Adrenal gland (tissue), 5 donors: Measurements from ENCODE around the gene CISTR.

Experiments
- POLR2A ChIP-seq, 2 donors: fragments of 450-650 bp; IDR thresholded peaks; one replicate each; pipeline ENCODE4 v1.6.1; 2017; ENCODE audit warnings: antibody characterized with exemption in 2 of 2, mild to moderate bottlenecking in 2 of 2, moderate library complexity in 1 of 2
- TF ChIP-seq, protein P1 (sequence below), 6 experiments: fragments of 450-650 bp in 4 of 6; fragments of 200-600 bp in 2 of 6; sonication (generic) in 1 of 6; IDR thresholded peaks; 1 replicate in 5 of 6; 2 replicates in 1 of 6; pipeline versions ENCODE4 v1.5.1 to v1.8.0; 2016 to 2021; ENCODE audit warnings: antibody characterized with exemption in 6 of 6, mild to moderate bottlenecking in 2 of 6, moderate library complexity in 1 of 6
- donor health status: DM: no; HTN: no; CAD: no.

DNA sequence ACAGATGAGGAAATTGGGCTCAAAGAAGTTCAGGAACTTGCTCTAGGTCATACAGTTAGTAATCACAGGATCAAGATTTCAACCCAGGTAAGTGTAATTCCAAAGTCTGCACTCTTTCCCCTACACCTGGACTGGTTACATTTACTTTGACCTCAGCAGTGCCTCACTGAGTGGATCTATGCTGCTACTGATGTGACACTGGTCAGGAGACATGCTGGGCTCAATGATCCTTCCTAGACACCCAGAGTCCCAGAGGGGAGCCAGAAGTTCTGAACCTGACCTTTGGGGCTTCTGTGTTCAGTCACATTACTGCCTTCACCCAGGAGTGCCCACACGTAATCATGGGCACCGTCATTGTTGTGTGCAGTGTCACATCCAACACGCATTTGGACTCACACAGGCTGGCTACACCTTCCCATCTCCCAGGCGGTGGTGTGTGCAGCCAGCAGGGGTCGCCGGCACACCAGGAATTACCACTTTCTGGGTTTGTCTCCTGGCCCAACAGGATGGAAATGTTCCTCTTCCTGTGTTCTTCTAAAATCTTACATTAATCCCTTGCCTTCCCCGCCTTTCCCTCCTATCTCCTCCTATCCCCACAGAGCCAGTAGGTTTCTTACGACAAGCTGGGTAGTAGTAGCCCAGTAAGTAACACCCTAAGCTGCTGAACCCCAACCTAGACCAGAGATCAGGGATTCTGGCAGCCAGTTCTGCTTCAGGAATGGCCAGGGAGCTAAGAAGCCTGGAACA is 50.1 kb downstream of the CISTR start:
- no peak for TF ChIP-seq POLR2A (IDR thresholded peaks at IDR 0.05)
- TF ChIP-seq, protein P1, sequence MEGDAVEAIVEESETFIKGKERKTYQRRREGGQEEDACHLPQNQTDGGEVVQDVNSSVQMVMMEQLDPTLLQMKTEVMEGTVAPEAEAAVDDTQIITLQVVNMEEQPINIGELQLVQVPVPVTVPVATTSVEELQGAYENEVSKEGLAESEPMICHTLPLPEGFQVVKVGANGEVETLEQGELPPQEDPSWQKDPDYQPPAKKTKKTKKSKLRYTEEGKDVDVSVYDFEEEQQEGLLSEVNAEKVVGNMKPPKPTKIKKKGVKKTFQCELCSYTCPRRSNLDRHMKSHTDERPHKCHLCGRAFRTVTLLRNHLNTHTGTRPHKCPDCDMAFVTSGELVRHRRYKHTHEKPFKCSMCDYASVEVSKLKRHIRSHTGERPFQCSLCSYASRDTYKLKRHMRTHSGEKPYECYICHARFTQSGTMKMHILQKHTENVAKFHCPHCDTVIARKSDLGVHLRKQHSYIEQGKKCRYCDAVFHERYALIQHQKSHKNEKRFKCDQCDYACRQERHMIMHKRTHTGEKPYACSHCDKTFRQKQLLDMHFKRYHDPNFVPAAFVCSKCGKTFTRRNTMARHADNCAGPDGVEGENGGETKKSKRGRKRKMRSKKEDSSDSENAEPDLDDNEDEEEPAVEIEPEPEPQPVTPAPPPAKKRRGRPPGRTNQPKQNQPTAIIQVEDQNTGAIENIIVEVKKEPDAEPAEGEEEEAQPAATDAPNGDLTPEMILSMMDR (IDR thresholded peaks at IDR 0.05), result peak; percentile 88 to 96 (median 94)
